ENCODE results near the gene HBM. TPM values are rescaled to one million over a fixed set of nuclear protein-coding genes. Genes with fewer than 3 reads are reported as not detected.

HBM gene
- total and polyA plus RNA-seq, 3 donors from 2014 or later = 1.6 to 3.7 TPM; not detected in 1

DNA sequence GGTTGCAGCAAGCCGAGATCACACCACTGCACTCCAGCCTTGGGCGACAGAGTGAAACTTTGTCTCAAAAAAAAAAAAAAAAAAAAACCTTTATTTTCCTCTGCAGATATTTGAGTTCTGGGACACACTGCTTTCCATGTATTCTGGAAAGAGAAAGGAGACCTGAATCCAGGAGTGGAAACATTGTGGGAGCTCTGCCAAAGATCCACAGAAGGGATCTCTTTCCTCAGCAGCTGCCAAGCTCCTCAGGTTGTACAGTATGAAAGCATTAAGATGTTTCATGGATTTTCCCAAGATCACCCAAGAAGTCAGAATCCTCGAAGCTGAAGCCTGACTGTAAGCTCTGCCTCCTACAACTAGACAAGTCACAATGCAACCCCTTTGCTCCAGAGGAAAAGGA is 40.8 kb upstream of the HBM start:
- no peak for TF ChIP-seq POLR2A (IDR thresholded peaks at IDR 0.05)
- TF ChIP-seq, protein P1, sequence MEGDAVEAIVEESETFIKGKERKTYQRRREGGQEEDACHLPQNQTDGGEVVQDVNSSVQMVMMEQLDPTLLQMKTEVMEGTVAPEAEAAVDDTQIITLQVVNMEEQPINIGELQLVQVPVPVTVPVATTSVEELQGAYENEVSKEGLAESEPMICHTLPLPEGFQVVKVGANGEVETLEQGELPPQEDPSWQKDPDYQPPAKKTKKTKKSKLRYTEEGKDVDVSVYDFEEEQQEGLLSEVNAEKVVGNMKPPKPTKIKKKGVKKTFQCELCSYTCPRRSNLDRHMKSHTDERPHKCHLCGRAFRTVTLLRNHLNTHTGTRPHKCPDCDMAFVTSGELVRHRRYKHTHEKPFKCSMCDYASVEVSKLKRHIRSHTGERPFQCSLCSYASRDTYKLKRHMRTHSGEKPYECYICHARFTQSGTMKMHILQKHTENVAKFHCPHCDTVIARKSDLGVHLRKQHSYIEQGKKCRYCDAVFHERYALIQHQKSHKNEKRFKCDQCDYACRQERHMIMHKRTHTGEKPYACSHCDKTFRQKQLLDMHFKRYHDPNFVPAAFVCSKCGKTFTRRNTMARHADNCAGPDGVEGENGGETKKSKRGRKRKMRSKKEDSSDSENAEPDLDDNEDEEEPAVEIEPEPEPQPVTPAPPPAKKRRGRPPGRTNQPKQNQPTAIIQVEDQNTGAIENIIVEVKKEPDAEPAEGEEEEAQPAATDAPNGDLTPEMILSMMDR (IDR thresholded peaks at IDR 0.05) = no peak
- Histone ChIP-seq H3K36me3 (ENCODE audit: low read depth, missing control alignments) (no peaks in the 10 kb centered on the region), H3K9me3 (no peaks in the 10 kb centered on the region), H3K4me1 (no peaks in the 10 kb centered on the region), H3K4me3 (no peak overlapping the region), H3K27ac (no peak overlapping the region), H3K27me3 (no peaks in the 10 kb centered on the region)
- intact Hi-C loops (cut with DNase I; ENCODE audit: low total_unique reads) = no loop called here
- DNase-seq = no peak
- WGBS, 2 donors = 30 to 64% methylated on average over 3 of the region's 3 CpGs

DNA sequence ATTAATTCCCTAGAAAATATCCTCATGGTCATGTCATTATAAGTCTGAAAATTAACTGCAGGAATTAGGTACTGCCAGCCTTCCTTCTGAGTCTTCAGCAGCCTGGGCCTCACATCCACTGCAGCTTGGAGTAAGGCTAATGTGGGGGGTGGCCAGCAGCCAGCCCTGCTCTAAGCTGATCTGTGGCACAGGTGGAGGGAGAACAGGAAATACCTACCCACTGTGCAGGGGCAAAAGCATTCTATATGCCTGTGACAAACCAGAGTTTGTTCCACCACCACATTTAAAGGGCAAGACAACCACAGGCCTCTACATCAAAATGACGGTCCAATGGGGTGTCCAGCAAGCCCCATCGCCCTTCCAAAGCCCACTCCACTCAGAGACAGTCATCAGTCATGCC is 36.7 kb upstream of the HBM start:
- TF ChIP-seq, protein P1 (IDR thresholded peaks at IDR 0.05) = no peak
- TF ChIP-seq POLR2A (IDR thresholded peaks at IDR 0.05) = no peak
- intact Hi-C loops (cut with DNase I; ENCODE audit: low total_unique reads) = no loop called here
- no peaks in the 10 kb centered on the region for H3K36me3 ChIP-seq (ENCODE audit: low read depth, missing control alignments)
- 92 to 100% methylated on average over 2 of the region's 2 CpGs for WGBS, 2 donors
- DNase-seq = no peak
- H3K27ac ChIP-seq = no peak overlapping the region
- H3K4me3 ChIP-seq = no peak overlapping the region
- H3K27me3 ChIP-seq = no peaks in the 10 kb centered on the region
- no peaks in the 10 kb centered on the region for H3K9me3 ChIP-seq
- no peaks in the 10 kb centered on the region for H3K4me1 ChIP-seq

DNA sequence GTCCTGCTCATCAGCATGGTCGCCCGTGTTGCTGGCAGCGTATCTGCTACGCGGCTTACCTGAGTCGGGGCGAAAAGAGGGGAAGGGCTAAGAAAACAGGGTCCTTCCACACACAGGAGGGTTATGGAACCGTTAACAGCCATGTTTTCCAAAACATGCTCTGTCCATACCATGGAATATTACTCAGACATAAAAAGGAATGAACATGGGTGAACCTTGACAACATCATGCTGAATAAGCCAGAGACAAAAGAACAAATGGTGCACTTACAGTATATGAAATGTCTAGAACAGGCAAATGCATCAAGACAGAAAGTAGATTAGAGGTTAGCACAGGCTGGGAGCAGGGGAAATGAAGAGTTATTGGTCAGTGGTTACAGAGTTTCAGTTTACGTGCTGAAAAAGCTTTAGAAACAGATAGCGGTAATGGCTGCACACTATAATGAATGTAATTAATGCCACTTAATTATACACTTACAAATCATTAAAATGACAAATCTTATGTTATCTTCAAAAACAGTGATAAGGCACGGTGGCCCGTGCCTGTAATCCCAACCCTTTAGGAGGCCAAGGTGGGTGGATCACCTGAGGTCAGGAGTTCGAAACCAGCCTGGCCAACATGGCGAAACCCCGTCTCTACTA is 35.1 kb upstream of the HBM start:
- H3K4me3 ChIP-seq = no peak overlapping the region
- H3K9me3 ChIP-seq = no peaks in the 10 kb centered on the region
- H3K27me3 ChIP-seq = no peaks in the 10 kb centered on the region
- no peaks in the 10 kb centered on the region for H3K36me3 ChIP-seq (ENCODE audit: low read depth, missing control alignments)
- no peak for DNase-seq
- WGBS, 2 donors = 89 to 92% methylated on average over 15 of the region's 15 CpGs
- TF ChIP-seq POLR2A (IDR thresholded peaks at IDR 0.05) = no peak
- TF ChIP-seq, protein P1 (IDR thresholded peaks at IDR 0.05) = no peak
- no peaks in the 10 kb centered on the region for H3K4me1 ChIP-seq
- H3K27ac ChIP-seq = no peak overlapping the region
- intact Hi-C loops (cut with DNase I; ENCODE audit: low total_unique reads) = no loop called here

DNA sequence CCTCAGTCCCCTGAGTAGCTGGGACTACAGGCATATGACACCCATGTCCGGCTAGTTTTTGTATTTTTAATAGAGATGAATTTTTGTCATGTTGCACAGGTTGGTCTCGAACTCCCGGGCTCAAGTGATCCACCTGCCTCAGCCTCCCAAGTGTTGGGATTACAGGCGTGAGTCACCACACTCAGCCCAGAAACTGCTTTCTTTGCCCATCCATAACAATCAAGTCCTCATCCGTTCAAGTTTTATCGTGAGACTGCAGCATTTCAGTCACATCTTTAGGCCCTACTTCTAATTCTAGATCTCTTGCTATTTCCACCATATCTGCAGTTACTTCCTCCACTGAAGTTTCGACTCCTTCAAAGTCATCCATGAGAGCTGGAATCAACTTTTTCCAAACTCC is 33.7 kb upstream of the HBM start:
- intact Hi-C loops (cut with DNase I; ENCODE audit: low total_unique reads) = no loop called here
- Histone ChIP-seq H3K4me3 (no peak overlapping the region), H3K27ac (no peak overlapping the region), H3K9me3 (no peaks in the 10 kb centered on the region), H3K4me1 (no peaks in the 10 kb centered on the region), H3K27me3 (no peaks in the 10 kb centered on the region), H3K36me3 (ENCODE audit: low read depth, missing control alignments) (no peaks in the 10 kb centered on the region)
- WGBS, 2 donors = 91 to 93% methylated on average over 7 of the region's 7 CpGs
- no peak for DNase-seq
- no peak for TF ChIP-seq POLR2A (IDR thresholded peaks at IDR 0.05)
- TF ChIP-seq, protein P1 (IDR thresholded peaks at IDR 0.05) = no peak

DNA sequence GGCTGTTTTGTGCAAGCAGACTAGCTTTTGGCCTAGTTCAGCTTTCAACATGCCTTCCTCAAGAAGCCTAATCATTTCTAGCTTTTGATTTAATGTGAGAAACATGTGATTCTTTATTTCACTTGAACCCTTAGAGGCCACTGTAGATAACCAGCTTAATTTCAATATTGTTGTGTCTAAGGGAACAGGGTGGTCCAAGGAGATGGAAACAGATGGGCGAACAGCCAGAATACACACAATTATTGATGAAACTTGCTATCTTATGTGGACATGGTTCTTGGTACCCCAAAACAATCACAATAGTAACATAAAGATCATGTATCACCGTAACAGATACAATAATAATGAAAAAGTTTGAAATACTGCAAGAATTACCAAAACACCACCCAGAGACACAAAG is 32.1 kb upstream of the HBM start:
- no peaks in the 10 kb centered on the region for H3K9me3 ChIP-seq
- peaks cover 6% of the 10 kb centered on the region for H3K4me1 ChIP-seq
- no peak for DNase-seq
- TF ChIP-seq, protein P1 (IDR thresholded peaks at IDR 0.05) = no peak
- no peak for TF ChIP-seq POLR2A (IDR thresholded peaks at IDR 0.05)
- H3K27ac ChIP-seq = no peak overlapping the region
- H3K27me3 ChIP-seq = no peaks in the 10 kb centered on the region
- no peaks in the 10 kb centered on the region for H3K36me3 ChIP-seq (ENCODE audit: low read depth, missing control alignments)
- WGBS, 2 donors = 85 to 89% methylated on average over 2 of the region's 2 CpGs
- intact Hi-C loops (cut with DNase I; ENCODE audit: low total_unique reads) = no loop called here
- H3K4me3 ChIP-seq = no peak overlapping the region

Measured in testis (tissue), 3 donors.